K562 (cell line): ENCODE data around the gene VSX2.

Source experiments
- HDAC1 ChIP-seq, 2 experiments: fragments of 450-650 bp; IDR thresholded peaks; 2 replicates each; pipeline ENCODE4 v1.6.1; 2016 to 2017; ENCODE audit warnings: inconsistent platforms in 1 of 2, mild to moderate bottlenecking in 1 of 2, moderate library complexity in 1 of 2
- PHB2 ChIP-seq: fragments of 450-650 bp; IDR thresholded peaks from 2 replicates; pipeline ENCODE4 v1.6.1; 2017; ENCODE audit warnings: low read depth
- POLR2AphosphoS5 ChIP-seq: IDR thresholded peaks from 2 replicates; pipeline ENCODE4 v1.6.1; 2011; ENCODE audit warnings: mild to moderate bottlenecking, low read depth, low read length, moderate library complexity; ENCODE audit not compliant: control insufficient read depth, insufficient read depth
- SOX6 ChIP-seq: fragments of 450-650 bp; IDR thresholded peaks from 2 replicates; pipeline ENCODE4 v1.6.1; 2014; ENCODE audit warnings: mild to moderate bottlenecking

DNA sequence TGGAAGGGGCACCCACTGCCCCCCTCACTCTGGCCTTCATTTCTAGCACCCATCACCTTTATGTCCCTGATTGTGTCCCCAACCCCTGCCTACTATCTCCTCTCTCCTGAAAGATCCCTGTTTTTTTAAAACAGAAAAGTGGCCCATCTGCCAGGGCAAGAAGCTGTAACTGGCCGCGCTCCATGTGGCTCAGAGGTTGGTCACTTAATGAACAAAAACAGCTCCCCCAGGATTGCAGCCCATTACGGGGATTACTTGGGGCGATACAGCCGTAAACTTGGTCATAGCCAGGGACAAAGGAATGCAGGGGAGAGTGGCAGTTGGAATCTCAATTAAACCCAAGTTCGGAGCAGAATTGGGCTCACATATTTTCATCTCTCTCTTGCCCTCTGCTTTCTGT is 34.8 kb upstream of the VSX2 start:
- TF ChIP-seq HDAC1 (IDR thresholded peaks at IDR 0.05), result no peak
- no peak for TF ChIP-seq PHB2
- no peak for TF ChIP-seq SOX6
- TF ChIP-seq POLR2AphosphoS5, result no peak
